HG03135 (cell line): Measurements from ENCODE around the gene UNC5CL.
"Not testable (repeated sequence)": the region's sequence is repeated elsewhere in the genome, so short reads cannot be mapped to it uniquely, and the experiment has no call there.

Source experiments
- ATAC-seq: cut with Tn5 transposase; IDR thresholded peaks from one replicate; pipeline ENCODE4 v1.9.1; 2021; ENCODE audit warnings: mild to moderate bottlenecking, moderate library complexity; ENCODE audit not compliant: unreplicated experiment

The UNC5CL gene

DNA sequence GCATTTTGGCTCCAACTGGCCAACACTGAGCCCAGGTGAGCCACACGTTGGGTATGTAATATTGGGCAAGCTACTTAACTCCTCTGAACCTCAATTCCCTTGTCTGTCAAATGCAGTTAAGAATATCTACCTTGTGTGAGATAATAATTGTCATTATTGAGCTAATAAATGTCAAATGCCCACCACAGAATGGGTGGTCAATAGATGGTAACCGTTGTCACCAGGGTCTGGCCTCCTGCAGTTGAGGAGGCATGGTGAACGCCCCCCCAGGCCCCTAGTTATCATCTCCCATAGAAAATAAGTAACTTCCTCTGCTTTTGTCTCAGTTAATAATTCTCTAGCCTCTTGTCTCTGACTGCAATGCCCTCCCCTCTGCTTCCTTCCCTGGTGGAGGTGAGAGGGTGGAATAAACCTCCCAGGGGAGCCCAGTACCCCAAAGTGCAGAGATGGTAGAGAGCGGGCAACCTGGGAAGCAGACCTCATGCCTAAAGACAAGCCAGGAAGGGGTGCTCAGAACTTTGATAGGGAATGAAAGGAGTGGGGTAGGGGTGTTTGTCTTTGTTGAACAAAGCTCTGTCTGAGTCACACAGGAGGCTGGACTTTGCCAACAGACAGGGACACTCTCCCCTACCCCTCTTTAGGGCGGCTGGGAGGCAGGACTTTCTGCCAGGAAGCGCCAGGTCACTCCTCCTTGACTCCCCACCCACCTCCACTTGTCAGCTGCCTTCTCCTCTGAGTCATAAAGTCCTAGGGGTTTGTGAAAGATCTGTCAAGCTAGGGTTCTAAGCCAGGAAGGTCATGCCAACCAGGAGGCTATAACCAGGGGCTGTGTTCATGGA, 1.3 kb upstream of the UNC5CL start:
- ATAC-seq: no peak

DNA sequence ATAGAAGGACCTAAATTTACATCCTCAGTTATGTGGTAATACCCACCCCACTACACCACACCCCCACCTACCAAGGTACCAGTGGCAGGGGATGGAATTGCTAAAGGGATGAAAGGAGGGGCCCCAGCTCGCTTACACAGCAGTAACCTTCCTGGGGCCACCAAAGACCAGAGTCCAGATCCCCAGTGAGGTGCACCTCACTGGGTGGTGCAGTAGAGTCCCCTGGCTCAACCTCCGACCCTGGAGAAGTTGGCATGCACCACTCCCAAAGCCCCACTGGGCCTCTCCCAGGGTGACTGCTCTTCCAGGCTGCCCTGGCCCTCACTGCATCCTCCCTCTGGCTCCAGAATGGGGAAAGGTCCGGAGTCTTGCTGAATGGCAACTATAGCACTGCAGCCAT, 816 bp downstream of the UNC5CL start:
- ATAC-seq: no peak

- no peak for ATAC-seq
These were observed 1.7 kb downstream of the UNC5CL start for GRCh38 chr6:41037107-41037900.

GRCh38 chr6:41036601-41037000, 2.4 kb downstream of the UNC5CL start:
- no peak for ATAC-seq

DNA sequence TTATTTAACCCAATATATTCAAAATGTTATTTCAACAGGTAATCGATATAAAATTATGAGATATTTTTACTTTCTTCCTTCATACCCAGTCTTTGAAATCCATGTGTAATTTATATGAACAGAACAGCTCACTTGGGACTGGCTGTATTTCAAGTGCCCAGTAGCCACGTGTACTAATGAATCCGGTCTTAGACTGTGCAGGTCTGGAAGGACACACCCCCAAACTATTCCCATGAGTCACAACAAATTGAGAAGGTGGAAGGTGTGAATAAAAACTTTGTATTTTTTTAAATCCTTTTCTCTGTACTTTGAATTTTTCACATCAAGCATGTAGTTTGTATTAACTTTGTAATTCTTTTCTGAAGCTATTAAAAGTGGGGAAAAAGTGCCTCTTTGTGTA, 2.8 kb downstream of the UNC5CL start:
- no peak for ATAC-seq

- ATAC-seq: no peak
These were observed 5.2 kb downstream of the UNC5CL start for GRCh38 chr6:41033776-41034175.

- no peak for ATAC-seq
These were observed 6.2 kb downstream of the UNC5CL start for GRCh38 chr6:41032830-41033229.

DNA sequence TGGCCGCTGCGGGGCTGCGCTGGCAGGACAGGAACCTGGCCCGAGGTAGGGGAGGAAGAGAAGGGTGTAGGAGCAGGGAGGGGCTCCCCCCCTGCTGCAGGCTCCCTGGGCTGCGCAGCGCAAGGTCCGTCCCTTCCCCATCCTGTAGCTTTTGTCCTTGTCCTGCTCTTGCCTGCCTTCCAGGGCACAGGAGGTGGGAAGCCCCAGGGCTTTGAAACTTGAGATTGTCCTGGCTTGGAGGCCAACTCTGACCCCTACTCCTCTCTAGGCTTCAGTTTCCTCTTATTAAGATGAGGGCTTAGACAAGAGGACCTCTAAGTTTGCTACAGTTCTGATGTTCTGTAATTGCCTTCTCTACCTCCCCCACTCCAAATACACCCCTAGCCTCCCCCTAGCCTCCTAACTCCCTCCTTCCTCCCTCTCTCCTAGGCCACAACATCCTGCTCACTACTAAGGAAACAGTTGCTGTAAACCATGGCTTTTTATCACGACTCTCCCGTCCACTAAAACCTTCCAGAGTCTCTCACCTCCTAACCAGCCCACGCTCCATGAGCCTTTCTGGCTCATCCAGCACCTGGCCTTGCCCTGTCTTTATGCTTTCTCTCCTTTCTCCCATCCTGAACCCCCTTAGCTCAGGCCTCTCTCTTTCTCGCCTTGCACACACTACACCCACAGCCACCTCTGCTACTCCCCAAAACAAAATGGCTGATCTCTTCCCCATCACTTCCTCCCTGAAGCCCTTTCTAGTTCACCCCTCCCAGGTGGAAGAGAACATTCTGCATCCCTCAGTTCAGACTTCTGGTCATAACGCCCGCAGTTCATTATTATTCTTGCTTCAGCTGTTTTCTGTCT, 10.2 kb downstream of the UNC5CL start:
- peak; percentile 47 for ATAC-seq

DNA sequence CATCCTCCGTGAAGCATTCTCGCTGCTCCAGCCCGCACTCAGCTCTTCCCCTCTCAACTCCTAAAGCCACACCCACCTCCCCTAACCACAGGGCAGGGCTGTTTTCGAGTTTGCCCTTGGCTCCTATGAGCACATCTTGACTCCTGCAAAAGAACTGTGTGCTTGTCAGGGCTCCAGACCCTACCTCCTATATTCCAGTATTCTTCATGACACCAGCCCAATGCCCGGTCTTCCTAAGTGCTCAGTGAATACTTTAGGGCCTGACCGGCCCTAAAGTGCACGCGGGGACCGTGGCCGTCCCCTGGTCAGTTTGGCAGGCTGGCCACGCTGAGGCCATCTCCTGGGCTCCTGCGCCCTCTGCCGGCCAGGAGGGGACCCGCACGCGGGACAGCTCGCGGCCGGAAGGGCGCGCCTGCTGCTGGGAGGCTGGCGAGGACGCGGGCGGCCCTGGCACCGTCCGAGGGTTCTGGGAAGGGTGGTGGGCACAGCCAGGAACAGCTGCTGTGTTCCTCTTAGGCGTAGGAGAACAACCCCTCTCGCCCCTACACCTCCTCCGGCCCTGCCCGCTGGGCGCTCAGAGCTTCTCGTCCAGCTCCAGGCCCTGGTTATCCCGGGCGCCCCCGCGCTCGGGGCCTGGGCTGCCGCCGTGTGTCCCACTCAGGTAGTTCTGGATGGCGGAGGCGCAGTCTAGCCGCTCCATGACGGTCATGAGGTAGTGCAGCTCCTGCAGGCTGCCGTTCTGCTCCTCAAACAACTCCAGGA, 11.0 kb downstream of the UNC5CL start:
- ATAC-seq: peak; percentile 91

DNA sequence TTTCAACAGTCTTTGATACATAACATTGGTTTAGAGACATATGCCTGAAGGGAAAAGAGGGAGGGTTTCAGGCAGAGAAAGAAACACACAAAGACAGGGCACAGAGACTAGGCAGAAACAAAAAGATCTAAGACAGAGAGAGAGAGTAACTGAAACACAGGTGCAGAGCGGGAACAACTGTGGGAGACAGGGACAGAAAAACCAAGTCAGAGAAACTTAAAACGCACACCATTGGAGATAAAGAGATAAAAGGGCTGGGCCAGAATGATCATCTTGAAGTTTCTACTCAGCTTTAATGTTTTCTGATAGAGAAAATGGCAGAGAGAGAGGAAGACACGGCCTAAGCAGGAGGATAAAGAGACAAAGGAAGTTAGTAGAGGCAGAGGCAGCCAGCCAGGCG, 11.8 kb downstream of the UNC5CL start:
- no peak for ATAC-seq

DNA sequence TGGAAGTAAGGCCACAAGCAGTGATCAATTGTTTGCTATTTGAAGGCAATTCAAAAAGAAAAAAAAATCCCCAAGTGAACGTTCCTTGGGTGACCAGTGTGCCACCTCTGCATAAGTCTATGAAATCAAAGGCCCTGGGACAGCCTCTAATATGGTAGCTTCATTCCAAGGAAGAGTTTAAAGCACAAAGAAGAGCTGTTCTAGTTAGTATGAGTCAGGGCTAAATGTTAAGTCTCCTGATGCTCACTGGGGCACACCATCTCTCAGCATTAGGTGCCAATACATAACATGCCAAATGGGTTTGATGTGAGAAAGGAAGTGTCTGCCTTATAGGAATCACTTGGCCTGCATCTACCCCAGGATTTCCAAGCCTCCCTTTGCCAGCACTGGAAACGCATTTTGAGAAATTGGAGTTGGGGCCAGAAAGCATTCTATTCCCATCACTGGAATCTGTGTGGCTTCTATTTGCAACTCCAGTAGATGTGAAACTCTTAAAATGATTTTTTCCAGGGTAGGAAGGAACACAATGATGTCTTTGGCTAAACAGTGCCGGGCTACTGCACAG, 13.0 kb downstream of the UNC5CL start:
- ATAC-seq: no peak

- ATAC-seq: no peak
These were observed 15.9 kb downstream of the UNC5CL start for GRCh38 chr6:41023114-41023513.

DNA sequence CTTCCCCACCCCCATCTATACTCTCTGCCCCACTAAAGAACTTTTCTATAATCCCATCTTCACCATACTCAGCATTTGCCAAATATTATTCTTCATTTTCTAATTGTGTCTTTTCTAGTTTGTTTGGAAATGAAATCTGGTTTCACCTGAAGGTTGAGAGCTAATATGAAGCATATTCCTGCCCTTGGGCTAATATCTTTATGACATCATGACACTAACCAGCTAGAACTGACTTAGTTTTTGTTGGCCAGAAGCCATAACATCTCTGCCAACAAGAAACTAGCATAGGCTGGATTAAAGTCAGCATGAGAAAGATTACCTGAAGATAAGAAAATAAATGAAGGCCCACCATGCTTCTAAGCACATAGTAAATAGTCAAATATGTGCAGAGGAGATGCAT, 16.7 kb downstream of the UNC5CL start:
- ATAC-seq: no peak

DNA sequence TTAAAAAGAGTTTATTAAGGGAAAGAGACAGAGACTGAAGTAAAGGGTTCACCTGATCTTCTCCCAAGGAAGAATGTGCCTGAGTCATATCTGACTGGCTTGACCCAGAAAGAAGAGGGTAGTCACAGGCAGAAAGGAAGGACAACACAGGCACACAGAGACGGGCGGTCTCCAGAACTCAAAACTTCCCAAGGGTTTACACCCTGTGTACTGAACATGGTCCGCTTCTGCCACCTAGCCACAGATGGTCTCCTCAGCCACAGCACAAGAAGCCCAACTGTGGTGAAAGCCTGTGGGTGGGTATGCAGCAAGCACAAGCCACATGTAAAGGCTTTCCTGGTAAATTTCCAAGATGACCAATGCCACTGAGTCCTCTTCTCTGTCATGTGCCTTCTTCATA, 17.2 kb downstream of the UNC5CL start:
- ATAC-seq: no peak

DNA sequence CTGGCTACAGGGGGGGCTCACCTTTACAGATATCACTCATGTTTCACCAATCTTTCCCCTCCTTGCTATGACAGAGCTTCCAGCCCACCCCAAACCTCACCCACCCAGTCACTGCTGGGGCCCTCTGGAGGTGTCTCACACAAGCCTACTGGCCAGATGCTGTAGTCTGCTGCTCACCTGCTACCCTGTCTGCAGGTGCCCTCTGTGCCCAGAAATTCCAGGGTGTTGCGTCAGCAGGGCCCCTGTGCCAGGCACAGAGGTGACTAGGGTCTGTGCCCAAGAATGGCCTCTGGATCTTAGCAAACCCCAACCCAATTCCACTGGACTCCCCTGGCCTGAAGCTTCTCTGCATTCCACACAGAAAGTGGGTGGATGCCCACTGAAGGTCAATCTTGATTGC, 21.4 kb downstream of the UNC5CL start:
- no peak for ATAC-seq

DNA sequence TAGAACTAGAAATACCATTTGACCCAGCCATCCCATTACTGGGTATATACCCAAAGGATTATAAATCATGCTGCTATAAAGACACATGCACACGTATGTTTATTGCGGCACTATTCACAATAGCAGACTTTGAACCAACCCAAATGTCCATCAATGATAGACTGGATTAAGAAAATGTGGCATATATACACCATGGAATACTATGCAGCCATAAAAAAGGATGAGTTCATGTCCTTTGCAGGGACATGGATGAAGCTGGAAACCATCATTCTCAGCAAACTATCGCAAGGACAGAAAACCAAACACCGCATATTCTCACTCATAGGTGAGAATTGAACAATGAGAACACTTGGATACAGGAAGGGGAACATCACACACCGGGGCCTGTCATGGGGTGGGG, 23.2 kb downstream of the UNC5CL start:
- not testable (repeated sequence) for ATAC-seq

GRCh38 chr6:41014780-41015179, 24.2 kb downstream of the UNC5CL start:
- no peak for ATAC-seq

DNA sequence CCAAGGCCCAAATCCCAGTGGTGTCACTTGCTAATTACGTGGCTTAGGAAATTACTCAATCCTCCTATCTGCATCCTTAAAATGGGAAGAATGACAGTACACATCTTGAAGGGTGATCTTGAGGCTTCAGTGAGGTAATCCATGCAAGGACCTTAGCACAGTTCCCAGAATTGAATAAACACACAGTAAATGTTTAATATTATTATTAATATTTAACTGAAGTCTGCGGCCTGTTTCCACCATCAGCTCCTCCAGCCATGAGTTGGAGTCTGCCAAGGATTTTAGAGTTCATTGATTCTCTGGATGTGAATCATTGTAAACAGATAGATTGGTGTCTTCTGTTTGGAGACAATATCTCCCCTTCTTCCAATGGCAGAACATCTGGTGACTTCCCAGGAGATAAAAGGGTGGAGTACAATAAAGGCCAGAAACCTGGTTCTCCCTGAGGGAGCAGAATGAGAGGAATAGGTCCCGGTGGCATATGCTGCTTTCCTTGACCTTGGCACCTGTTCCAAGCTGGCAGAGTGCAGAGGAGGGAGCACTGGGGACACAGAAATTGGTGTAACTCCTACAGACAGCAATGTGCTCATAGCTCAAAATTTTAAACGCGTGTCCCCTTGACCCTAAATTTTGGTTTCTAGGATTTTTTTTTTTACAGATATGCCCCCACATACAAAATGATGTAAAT, 25.4 kb downstream of the UNC5CL start:
- no peak for ATAC-seq

DNA sequence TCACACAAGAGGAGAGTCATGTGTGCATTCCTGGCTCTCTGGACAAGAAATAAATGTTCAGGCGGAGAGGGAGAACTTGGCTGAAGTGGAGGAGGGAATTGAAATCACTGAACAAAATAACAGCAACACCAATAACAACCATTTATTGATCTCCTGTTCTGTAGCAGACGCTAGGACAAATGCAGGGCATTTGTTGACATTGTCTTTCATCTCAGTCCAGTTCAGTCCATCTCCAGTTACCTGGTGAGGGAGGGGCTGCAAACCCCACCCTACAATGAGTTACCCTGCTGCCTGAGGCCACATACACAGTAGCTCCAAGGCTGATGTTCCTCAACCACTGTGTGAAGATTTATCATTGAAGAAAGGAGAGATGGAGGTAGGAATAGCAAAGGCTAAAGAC, 27.3 kb downstream of the UNC5CL start:
- ATAC-seq: no peak

GRCh38 chr6:41009669-41010068, 29.4 kb downstream of the UNC5CL start:
- ATAC-seq: no peak
